ENCODE data around the gene ACCSL.

The ACCSL gene

GRCh38 chr11:44032299-44033085 lies 15.3 kb upstream of the ACCSL start:
- TF ChIP-seq ZFP3 (CRISPR knock-in tag; IDR thresholded peaks at IDR 0.05) (no peak), ZNF70 (CRISPR knock-in tag; IDR thresholded peaks at IDR 0.05) (no peak), TSHZ2 (CRISPR knock-in tag; IDR thresholded peaks at IDR 0.05) (no peak), CSRNP3 (CRISPR knock-in tag; IDR thresholded peaks at IDR 0.05) (no peak), ARNTL (CRISPR knock-in tag; IDR thresholded peaks at IDR 0.05; ENCODE audit: borderline replicate concordance, low read depth) (no peak), ISL1 (CRISPR knock-in tag; IDR thresholded peaks at IDR 0.05) (no peak), ZFP30 (CRISPR knock-in tag; IDR thresholded peaks at IDR 0.05) (no peak), GLIS3 (CRISPR knock-in tag; IDR thresholded peaks at IDR 0.05) (no peak), TCF4 (CRISPR knock-in tag; IDR thresholded peaks at IDR 0.05; ENCODE audit: borderline replicate concordance) (no peak), PPARA (CRISPR knock-in tag; IDR thresholded peaks at IDR 0.05; ENCODE audit: borderline replicate concordance) (no peak), SNAI2 (CRISPR knock-in tag; IDR thresholded peaks at IDR 0.05) (no peak)
- ATAC-seq: no peak

- ATAC-seq: no peak
- no peak for TF ChIP-seq ESRRG (CRISPR knock-in tag; IDR thresholded peaks at IDR 0.05)
- no peak for TF ChIP-seq RARB (CRISPR knock-in tag; IDR thresholded peaks at IDR 0.05)
These were observed 14.3 kb upstream of the ACCSL start for GRCh38 chr11:44033411-44033850.

- no peak for ATAC-seq
- TF ChIP-seq TCF4 (CRISPR knock-in tag; IDR thresholded peaks at IDR 0.05; ENCODE audit: borderline replicate concordance): no peak
- TF ChIP-seq CSDC2 (CRISPR knock-in tag; IDR thresholded peaks at IDR 0.05): no peak
- TF ChIP-seq ZFP3 (CRISPR knock-in tag; IDR thresholded peaks at IDR 0.05): no peak
- TF ChIP-seq RARB (CRISPR knock-in tag; IDR thresholded peaks at IDR 0.05): no peak
- TF ChIP-seq BACH2 (CRISPR knock-in tag; IDR thresholded peaks at IDR 0.05; ENCODE audit: borderline replicate concordance): no peak
- TF ChIP-seq OSR1 (CRISPR knock-in tag; IDR thresholded peaks at IDR 0.05): no peak
- TF ChIP-seq PATZ1 (CRISPR knock-in tag; IDR thresholded peaks at IDR 0.05; ENCODE audit: borderline replicate concordance): no peak
- TF ChIP-seq POU6F1 (CRISPR knock-in tag; IDR thresholded peaks at IDR 0.05; ENCODE audit: borderline replicate concordance, low read depth): no peak
These were observed 13.9 kb upstream of the ACCSL start for GRCh38 chr11:44033856-44034255.

- ATAC-seq: no peak
- TF ChIP-seq GLIS3 (CRISPR knock-in tag; IDR thresholded peaks at IDR 0.05): no peak
- TF ChIP-seq ARNTL (CRISPR knock-in tag; IDR thresholded peaks at IDR 0.05; ENCODE audit: borderline replicate concordance, low read depth): no peak
- TF ChIP-seq BACH2 (CRISPR knock-in tag; IDR thresholded peaks at IDR 0.05; ENCODE audit: borderline replicate concordance): no peak
- no peak for TF ChIP-seq ZC3H10 (CRISPR knock-in tag; IDR thresholded peaks at IDR 0.05)
- no peak for TF ChIP-seq ZFP3 (CRISPR knock-in tag; IDR thresholded peaks at IDR 0.05)
- no peak for TF ChIP-seq ZNF565 (CRISPR knock-in tag; conservative IDR thresholded peaks at IDR 0.05; ENCODE audit: low read depth)
- TF ChIP-seq TCF4 (CRISPR knock-in tag; IDR thresholded peaks at IDR 0.05; ENCODE audit: borderline replicate concordance): no peak
- TF ChIP-seq POU6F1 (CRISPR knock-in tag; IDR thresholded peaks at IDR 0.05; ENCODE audit: borderline replicate concordance, low read depth): no peak
- TF ChIP-seq ZFP30 (CRISPR knock-in tag; IDR thresholded peaks at IDR 0.05): no peak
- no peak for TF ChIP-seq ZNF70 (CRISPR knock-in tag; IDR thresholded peaks at IDR 0.05)
- TF ChIP-seq TOX (CRISPR knock-in tag; IDR thresholded peaks at IDR 0.05; ENCODE audit: borderline replicate concordance): no peak
- no peak for TF ChIP-seq ESRRG (CRISPR knock-in tag; IDR thresholded peaks at IDR 0.05)
- no peak for TF ChIP-seq CREB5 (CRISPR knock-in tag; IDR thresholded peaks at IDR 0.05; ENCODE audit: low read depth)
- no peak for TF ChIP-seq ZNF8 (CRISPR knock-in tag; IDR thresholded peaks at IDR 0.05)
These were observed 13.1 kb upstream of the ACCSL start for GRCh38 chr11:44034639-44035038.
